GM21576 (cell line): ENCODE measurements around the gene SIAH1.
"Not testable (repeated sequence)": the region's sequence is repeated elsewhere in the genome, so short reads cannot be mapped to it uniquely, and the experiment has no call there.

Experiments
- ATAC-seq: cut with Tn5 transposase; IDR thresholded peaks from one replicate; pipeline ENCODE4 v1.9.1; 2021; ENCODE audit warnings: mild to moderate bottlenecking, moderate library complexity; ENCODE audit not compliant: unreplicated experiment

SIAH1 gene

GRCh38 chr16:48385253-48386150, at the start of gene SIAH1:
Gene SIAH1, minus strand, starts transcription at chr16:48385413. Its CDS starts 22,985 bp downstream, at chr16:48362428.
- ATAC-seq: peak; percentile 67

- ATAC-seq: no peak
Observed at GRCh38 chr16:48434653-48435317, 49.6 kb upstream of the SIAH1 start.

- ATAC-seq: no peak
Observed at GRCh38 chr16:48433850-48434530, 48.8 kb upstream of the SIAH1 start.

DNA sequence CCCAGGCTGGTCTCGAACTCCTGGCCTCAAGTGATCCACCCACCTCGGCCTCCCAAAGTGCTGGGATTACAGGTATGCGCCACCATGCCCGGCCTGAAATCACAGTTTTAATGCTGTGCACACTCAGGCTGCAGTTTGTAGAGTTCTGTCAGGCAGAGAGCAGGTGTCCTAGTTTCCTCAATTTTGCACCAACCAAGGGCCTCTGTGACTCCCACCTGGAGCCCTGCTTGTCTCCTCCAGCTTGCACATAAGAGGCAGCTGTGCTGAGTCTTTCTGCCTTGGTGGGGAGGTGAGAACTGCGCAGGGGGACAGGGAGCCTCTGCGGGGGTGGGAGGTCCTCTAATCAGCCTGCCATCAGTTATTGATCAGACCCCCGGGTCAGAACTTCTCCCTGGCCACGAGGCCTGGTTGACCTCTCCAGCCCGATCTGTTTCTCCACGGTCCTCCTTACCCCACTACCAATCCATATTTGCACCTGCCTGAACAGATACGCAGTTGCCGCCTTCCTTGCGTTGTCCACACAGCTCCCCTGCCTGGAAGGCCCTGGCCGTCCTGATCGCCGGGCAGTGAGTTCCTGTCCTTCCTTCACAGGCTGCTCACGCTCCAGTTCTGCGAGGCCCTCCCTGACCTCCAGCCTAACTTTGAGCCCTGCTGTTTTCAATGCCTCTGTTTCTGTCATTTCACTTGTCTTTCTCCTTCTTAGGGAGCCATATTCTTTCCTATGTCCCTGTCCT, 48.1 kb upstream of the SIAH1 start:
- ATAC-seq: no peak

- peak; percentile 80 for ATAC-seq
Observed at GRCh38 chr16:48432136-48432535, 46.9 kb upstream of the SIAH1 start.

GRCh38 chr16:48430890-48431289, 45.7 kb upstream of the SIAH1 start:
- ATAC-seq: no peak

- ATAC-seq: no peak
Observed at GRCh38 chr16:48426244-48427141, 41.3 kb upstream of the SIAH1 start.

DNA sequence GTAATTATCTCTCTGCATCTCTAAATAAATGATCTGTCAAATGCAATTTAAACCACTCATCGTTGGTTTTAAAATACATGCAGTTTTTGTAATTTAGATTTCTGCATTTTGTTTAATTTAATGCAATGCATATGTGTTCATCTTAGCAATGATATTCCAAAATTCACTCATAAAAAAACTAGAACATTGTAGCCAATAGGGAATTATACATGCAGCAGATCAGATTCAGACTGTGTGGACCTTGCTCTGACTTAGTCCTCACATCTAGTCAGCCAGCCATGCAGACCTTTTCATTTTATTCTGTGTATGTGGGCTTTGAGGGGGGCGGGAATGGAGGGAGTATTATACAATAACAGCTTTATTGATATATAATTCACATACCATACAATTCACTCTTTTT, 37.3 kb upstream of the SIAH1 start:
- no peak for ATAC-seq

GRCh38 chr16:48421741-48422140, 36.5 kb upstream of the SIAH1 start:
- no peak for ATAC-seq

DNA sequence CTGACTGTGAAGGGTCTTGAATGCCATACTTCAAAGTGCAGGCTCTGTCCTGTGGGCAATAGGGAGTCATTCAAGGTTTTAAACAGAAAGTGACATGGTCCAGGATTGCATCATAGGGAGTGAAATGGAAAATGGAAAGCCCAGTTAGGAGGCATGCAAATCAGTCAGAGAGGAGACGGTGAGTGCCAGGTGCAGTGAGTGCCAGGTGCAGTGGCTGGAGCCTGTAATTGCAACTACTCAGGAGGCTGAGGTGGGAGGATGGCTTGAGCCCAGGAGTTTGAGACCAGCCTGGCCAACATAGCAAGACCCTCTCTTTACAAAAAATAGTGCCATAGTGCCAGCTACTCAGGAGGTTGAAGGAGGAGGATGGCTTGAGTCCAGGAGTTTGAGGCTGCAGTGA, 35.2 kb upstream of the SIAH1 start:
- no peak for ATAC-seq

DNA sequence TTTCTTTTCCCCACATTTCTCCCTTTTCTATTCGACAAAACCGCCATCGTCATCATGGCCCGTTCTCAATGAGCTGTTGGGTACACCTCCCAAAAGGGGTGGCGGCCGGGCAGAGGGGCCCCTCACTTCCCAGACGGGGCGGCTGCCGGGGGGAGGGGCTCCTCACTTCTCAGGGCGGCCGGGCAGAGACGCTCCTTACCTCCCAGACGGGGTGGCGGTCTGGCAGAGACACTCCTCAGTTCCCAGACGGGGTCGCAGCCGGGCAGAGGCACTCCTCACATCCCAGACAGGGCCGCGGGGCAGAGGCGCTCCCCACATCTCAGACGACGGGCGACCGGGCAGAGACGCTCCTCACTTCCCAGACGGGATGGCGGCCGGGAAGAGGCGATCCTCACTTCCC, 31.4 kb upstream of the SIAH1 start:
- ATAC-seq: not testable (repeated sequence)

GRCh38 chr16:48413272-48413671, 28.1 kb upstream of the SIAH1 start:
- ATAC-seq: no peak

GRCh38 chr16:48409839-48410632, 24.8 kb upstream of the SIAH1 start:
- ATAC-seq: no peak

GRCh38 chr16:48408688-48409087, 23.5 kb upstream of the SIAH1 start:
- ATAC-seq: no peak

- no peak for ATAC-seq
Observed at GRCh38 chr16:48405907-48406306, 20.7 kb upstream of the SIAH1 start.

DNA sequence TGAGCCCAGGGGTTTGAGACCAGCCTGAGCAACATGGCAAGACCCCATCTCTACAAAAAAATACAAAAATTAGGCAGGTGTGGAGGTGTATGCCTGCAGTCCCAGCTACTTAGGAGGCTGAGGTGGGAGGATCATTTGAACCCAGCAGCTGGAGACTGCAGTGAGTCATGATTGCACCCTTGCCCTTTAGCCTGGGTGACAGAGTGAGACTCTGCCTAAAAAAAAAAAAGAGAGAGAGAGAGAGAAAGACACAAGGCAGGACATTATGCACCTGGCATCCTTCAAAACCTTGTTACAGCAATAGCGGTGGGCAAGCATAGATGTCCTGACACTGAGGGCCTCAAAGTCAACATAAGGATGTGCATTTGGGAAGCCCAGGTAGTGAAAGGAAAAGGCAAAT, 19.9 kb upstream of the SIAH1 start:
- ATAC-seq: no peak

- not testable (repeated sequence) for ATAC-seq
Observed at GRCh38 chr16:48402547-48402946, 17.3 kb upstream of the SIAH1 start.

GRCh38 chr16:48395375-48395774, 10.2 kb upstream of the SIAH1 start:
- no peak for ATAC-seq

DNA sequence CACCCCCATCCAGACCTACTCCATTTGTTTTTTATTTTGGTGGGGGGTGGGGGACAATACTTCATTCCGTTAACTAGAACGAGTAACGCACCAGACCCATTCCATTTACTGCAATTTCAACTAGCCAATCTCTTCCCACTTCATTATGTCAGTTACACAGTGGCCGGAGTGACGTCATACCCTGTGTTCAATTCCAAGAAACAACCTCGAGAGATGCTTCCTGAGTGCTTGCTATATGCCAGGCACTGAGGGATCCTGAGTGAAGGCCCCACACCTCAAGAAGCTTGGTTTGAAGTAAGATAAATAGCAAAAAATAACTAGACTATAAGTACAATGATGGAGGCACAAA, 9.1 kb upstream of the SIAH1 start:
- ATAC-seq: no peak
